Muscle layer of duodenum (tissue), 2 donors: ENCODE results near the gene CCDC127.
"Not testable (repeated sequence)": the region's sequence is repeated elsewhere in the genome, so short reads cannot be mapped to it uniquely, and the experiment has no call there.

Source experiments
- H3K27ac ChIP-seq: one replicate; pipeline ENCODE4 v1.7.0; 2013; ENCODE audit warnings: mild to moderate bottlenecking, low read length
- H3K27me3 ChIP-seq: one replicate; pipeline ENCODE4 v1.7.0; 2013; ENCODE audit warnings: low read depth, mild to moderate bottlenecking, control low read depth, low read length
- H3K36me3 ChIP-seq, 2 donors: one replicate each; pipeline ENCODE4 v1.7.0; 2013; ENCODE audit warnings: low read length in 2 of 2, control low read depth in 1 of 2, mild to moderate bottlenecking in 1 of 2; ENCODE audit not compliant: insufficient read depth in 2 of 2, control insufficient read depth in 1 of 2
- H3K4me1 ChIP-seq, 2 donors: one replicate each; pipeline ENCODE4 v1.7.0; 2013; ENCODE audit warnings: low read length in 2 of 2, mild to moderate bottlenecking in 2 of 2, control low read depth in 1 of 2, moderate library complexity in 1 of 2; ENCODE audit not compliant: insufficient read depth in 2 of 2, control insufficient read depth in 1 of 2
- H3K4me3 ChIP-seq, 2 donors: one replicate each; pipeline ENCODE4 v1.7.0; 2013; ENCODE audit warnings: low read length in 2 of 2, low read depth in 1 of 2, mild to moderate bottlenecking in 1 of 2
- H3K9me3 ChIP-seq, 2 donors: one replicate each; pipeline ENCODE4 v1.7.0; 2013; ENCODE audit warnings: low read length in 2 of 2, control low read depth in 1 of 2, mild to moderate bottlenecking in 1 of 2; ENCODE audit not compliant: control insufficient read depth in 1 of 2
- donor health status: healthy.

The CCDC127 gene

DNA sequence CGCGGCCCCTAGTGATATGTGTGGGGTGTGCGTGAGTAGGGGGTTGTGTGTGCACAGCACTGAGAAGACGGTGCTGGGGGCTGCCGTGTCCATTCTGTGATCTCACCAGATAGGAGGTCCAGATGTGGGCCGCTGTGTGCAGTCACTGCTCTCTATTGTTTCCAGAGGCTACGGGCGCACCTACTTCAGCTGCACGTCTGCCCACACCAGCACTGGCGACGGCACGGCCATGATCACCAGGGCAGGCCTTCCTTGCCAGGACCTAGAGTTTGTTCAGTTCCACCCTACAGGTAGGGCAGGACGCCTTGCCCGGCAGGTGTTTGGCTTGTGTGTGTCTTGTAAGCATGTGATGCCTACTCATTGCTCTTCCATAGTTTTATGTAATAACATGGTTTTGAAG, 12.8 kb upstream of the CCDC127 start:
- Histone ChIP-seq H3K9me3 (no peaks in the 10 kb centered on the region), H3K4me3 (no peak overlapping the region), H3K27me3 (no peaks in the 10 kb centered on the region), H3K36me3 (peaks cover 30 to 88% of the 10 kb centered on the region in 2 donors), H3K27ac (no peak overlapping the region), H3K4me1 (no peaks in the 10 kb centered on the region)

GRCh38 chr5:228886-229285, 10.9 kb upstream of the CCDC127 start:
- no peak overlapping the region for H3K4me3 ChIP-seq
- H3K27ac ChIP-seq: no peak overlapping the region
- H3K9me3 ChIP-seq: no peaks in the 10 kb centered on the region
- peaks cover 25 to 93% of the 10 kb centered on the region in 2 donors for H3K36me3 ChIP-seq
- H3K27me3 ChIP-seq: no peaks in the 10 kb centered on the region
- H3K4me1 ChIP-seq: no peaks in the 10 kb centered on the region

DNA sequence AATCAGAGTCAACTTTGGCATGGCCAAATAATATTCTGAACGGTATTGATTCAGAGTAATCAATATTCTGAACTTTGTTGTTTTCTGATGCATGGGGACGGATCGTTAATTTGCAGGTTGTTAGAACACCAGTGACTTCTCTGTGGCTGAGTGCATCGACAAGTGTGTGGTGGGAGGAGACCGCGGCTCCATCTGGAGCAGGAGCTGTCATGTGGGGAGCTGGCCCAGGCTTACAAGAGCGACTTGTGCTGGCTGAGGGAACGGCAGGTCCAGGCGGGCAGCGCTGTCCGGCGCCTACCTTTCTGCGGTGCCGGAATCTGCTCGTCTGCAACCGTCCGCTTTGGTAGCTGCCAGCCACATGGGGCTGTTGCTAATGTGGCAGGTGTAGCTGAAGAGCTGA, 9.4 kb upstream of the CCDC127 start:
- not testable (repeated sequence) for H3K27me3 ChIP-seq, H3K9me3 ChIP-seq, H3K4me1 ChIP-seq, H3K27ac ChIP-seq, H3K4me3 ChIP-seq
- peaks cover 25 to 79% of the 10 kb centered on the region in 2 donors for H3K36me3 ChIP-seq

- Histone ChIP-seq H3K4me1 (peaks cover 0 to 20% of the 10 kb centered on the region in 2 donors), H3K4me3 (no peak overlapping the region), H3K36me3 (peaks cover 20 to 59% of the 10 kb centered on the region in 2 donors), H3K9me3 (no peaks in the 10 kb centered on the region), H3K27ac (no peak overlapping the region), H3K27me3 (no peaks in the 10 kb centered on the region)
These were observed 7.4 kb upstream of the CCDC127 start for GRCh38 chr5:225334-225733.

- Histone ChIP-seq H3K27me3 (no peaks in the 10 kb centered on the region), H3K36me3 (peaks cover 13 to 47% of the 10 kb centered on the region in 2 donors), H3K4me1 (peaks cover 0 to 30% of the 10 kb centered on the region in 2 donors), H3K9me3 (no peaks in the 10 kb centered on the region), H3K4me3 (no peak overlapping the region), H3K27ac (no peak overlapping the region)
These were observed 5.8 kb upstream of the CCDC127 start for GRCh38 chr5:223791-224190.

GRCh38 chr5:222951-223715, 5.2 kb upstream of the CCDC127 start:
- not testable (repeated sequence) for H3K27ac ChIP-seq, H3K4me3 ChIP-seq

GRCh38 chr5:219991-220390, 2.0 kb upstream of the CCDC127 start:
- H3K36me3 ChIP-seq: peaks cover 4 to 11% of the 10 kb centered on the region in 2 donors
- peaks cover 0 to 30% of the 10 kb centered on the region in 2 donors for H3K4me1 ChIP-seq
- peak overlapping the region; percentile 81 to 96 for H3K4me3 ChIP-seq
- no peaks in the 10 kb centered on the region for H3K9me3 ChIP-seq
- peak overlapping the region; percentile 59 for H3K27ac ChIP-seq
- no peaks in the 10 kb centered on the region for H3K27me3 ChIP-seq

More at GRCh38 chr5:222951-223715, 5.2 kb upstream of the CCDC127 start:
- not testable (repeated sequence) for H3K27me3 ChIP-seq, H3K9me3 ChIP-seq
- H3K36me3 ChIP-seq: peaks cover 8 to 41% of the 10 kb centered on the region in 2 donors
- peaks cover 0 to 30% of the 10 kb centered on the region in 2 donors for H3K4me1 ChIP-seq

DNA sequence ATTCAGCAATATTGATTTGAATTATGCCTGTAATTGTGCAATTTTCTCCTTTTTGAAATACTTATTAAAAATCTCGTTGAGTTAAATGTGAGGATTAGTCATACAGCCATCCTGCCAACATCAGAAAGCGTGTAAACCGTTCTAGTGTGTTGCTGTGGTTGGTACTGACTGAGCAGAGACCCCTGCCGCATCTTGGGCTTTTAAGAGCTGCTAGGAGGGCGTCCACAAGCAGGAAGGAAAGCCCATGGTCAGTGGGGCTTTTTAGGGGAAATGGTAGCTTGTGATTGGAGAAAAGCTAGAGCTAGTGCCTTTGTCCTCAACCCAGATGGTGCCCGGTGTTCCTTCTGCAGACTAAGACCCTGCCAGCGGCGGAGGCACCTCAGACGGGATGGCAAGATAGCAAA, 1.5 kb upstream of the CCDC127 start:
- H3K4me1 ChIP-seq: peaks cover 0 to 30% of the 10 kb centered on the region in 2 donors
- peaks cover 0 to 6% of the 10 kb centered on the region in 2 donors for H3K36me3 ChIP-seq
- peak overlapping the region; percentile 81 to 96 for H3K4me3 ChIP-seq
- peak overlapping the region; percentile 59 for H3K27ac ChIP-seq
- H3K27me3 ChIP-seq: no peaks in the 10 kb centered on the region
- no peaks in the 10 kb centered on the region for H3K9me3 ChIP-seq

DNA sequence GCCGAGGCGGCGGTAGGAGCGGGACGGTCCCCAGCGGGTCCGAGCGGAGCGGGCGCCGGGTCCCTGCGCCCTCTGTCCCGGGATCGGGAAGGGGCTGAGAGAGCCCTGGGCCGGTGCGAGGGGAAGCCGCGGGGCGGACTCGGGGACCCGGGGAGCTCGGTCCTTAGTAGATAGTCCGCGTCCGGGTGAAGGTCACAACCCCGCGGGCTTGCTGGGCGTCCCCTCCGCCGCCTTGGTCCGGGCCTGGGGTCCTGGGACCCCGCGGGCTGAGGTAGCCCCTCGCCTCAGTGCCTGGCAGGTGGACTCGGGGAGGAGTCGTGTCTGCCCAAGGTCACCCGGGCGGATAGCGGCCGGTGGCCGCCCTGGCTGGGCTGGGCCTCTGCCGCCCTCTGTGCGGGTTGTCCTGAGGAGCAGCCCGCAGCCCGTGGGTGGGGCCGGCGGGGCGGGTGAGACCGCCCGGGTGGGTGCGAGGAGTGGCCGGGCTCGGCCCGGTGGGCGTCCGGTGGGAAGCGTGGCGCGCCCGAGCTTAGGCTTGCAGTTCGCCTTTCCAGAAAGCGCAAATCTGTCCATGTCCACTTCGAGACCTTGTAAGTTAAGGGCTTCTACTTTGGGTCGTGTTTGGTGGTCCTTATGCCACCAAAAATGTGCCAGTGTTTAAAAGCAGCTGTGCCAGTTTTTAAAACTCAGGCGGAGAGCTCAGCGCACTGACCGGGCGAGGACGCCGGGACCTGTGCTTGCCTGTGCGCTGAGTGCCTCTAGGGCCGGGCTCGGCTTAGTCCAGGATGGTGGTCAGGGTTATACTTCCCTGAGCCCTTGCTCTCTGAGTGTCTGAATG, 721 bp upstream of the CCDC127 start:
- H3K27ac ChIP-seq: peak overlapping the region; percentile 51
- peaks cover 0 to 5% of the 10 kb centered on the region in 2 donors for H3K36me3 ChIP-seq
- H3K4me1 ChIP-seq: peaks cover 0 to 30% of the 10 kb centered on the region in 2 donors
- no peaks in the 10 kb centered on the region for H3K27me3 ChIP-seq
- H3K9me3 ChIP-seq: no peaks in the 10 kb centered on the region
- peak overlapping the region; percentile 81 to 96 for H3K4me3 ChIP-seq

DNA sequence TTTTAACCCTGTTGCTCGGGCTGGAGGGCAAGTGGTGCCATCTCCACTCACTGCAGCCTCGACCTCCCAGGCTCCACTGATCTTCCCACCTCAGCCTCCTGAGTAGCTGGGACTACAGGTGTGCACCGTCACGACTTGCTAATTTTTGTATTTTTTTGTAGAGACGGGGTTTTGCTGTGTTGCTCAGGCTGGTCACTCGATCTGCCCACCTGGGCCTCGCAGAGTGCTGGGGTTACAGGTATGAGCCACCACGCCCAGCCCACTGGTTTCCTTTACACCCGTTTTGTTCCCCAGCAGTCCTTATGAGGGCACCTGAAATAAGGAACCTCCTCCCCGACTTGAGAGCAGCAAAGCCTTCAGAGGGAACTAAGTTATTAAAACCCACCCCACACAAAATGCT, 1.9 kb downstream of the CCDC127 start:
- not testable (repeated sequence) for H3K27ac ChIP-seq, H3K4me3 ChIP-seq, H3K36me3 ChIP-seq, H3K9me3 ChIP-seq, H3K27me3 ChIP-seq
- peaks cover 0 to 17% of the 10 kb centered on the region in 2 donors for H3K4me1 ChIP-seq

- H3K4me3 ChIP-seq, H3K9me3 ChIP-seq, H3K27ac ChIP-seq, H3K4me1 ChIP-seq, H3K36me3 ChIP-seq, H3K27me3 ChIP-seq: not testable (repeated sequence)
These were observed 2.7 kb downstream of the CCDC127 start for GRCh38 chr5:215256-215655.
